T-helper 2 cell treated with Interferon-gamma antibody and Interleukin-4, amounts not matched to agents 5 μg/mL and 100 μg/mL, for 36 hours (primary cell): ENCODE data around the gene ERG28.
A peak's percentile ranks its signal among the peaks of the same experiment; 100 is the strongest.
"Not testable (repeated sequence)": the region's sequence is repeated elsewhere in the genome, so short reads cannot be mapped to it uniquely, and the experiment has no call there.

Experiments
- DNase-seq: peaks from one replicate; pipeline ENCODE4 v3.0.0; 2021; ENCODE audit warnings: low spot score
- H3K27ac Mint-ChIP-seq: one replicate; pipeline ENCODE4 v1.8.0; 2021; ENCODE audit warnings: mild to moderate bottlenecking, mixed read lengths
- H3K27me3 Mint-ChIP-seq: one replicate; pipeline ENCODE4 v1.8.0; 2021; ENCODE audit warnings: low read depth, mixed read lengths
- H3K36me3 Mint-ChIP-seq: one replicate; pipeline ENCODE4 v1.8.0; 2021; ENCODE audit warnings: low read depth, mixed read lengths
- H3K4me1 Mint-ChIP-seq: one replicate; pipeline ENCODE4 v1.8.0; 2021; ENCODE audit warnings: low read depth, mixed read lengths
- H3K4me3 Mint-ChIP-seq: one replicate; pipeline ENCODE4 v1.8.0; 2022; ENCODE audit warnings: mild to moderate bottlenecking, moderate library complexity, mixed read lengths
- H3K9me3 Mint-ChIP-seq: one replicate; pipeline ENCODE4 v1.8.0; 2021; ENCODE audit warnings: mixed read lengths

Gene ERG28, protein sequence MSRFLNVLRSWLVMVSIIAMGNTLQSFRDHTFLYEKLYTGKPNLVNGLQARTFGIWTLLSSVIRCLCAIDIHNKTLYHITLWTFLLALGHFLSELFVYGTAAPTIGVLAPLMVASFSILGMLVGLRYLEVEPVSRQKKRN

GRCh38 chr14:75660630-75661498 is at the start of gene ERG28, which contains the start of gene TTLL5:
Gene ERG28, minus strand, starts transcription at chr14:75660876. Its CDS starts 3,374 bp downstream, at chr14:75657502.
Gene TTLL5, plus strand, starts transcription at chr14:75661246. Its CDS starts 1,904 bp downstream, at chr14:75663150.
- Mint-ChIP-seq H3K27ac (peak within 1 kb of the TSS; percentile 95), H3K27me3 (no peaks in the 10 kb centered on the region), H3K9me3 (no peaks in the 10 kb centered on the region), H3K36me3 (peaks cover 7% of the 10 kb centered on the region), H3K4me3 (peak within 1 kb of the TSS; percentile 96), H3K4me1 (peaks cover 22% of the 10 kb centered on the region)
- DNase-seq = peak; percentile 97

GRCh38 chr14:75709207-75709812 is 48.6 kb upstream of the ERG28 start:
- Mint-ChIP-seq H3K27me3 (no peaks in the 10 kb centered on the region), H3K4me3 (no peak overlapping the region), H3K9me3 (no peaks in the 10 kb centered on the region), H3K27ac (no peak overlapping the region), H3K36me3 (peaks cover 3% of the 10 kb centered on the region), H3K4me1 (no peaks in the 10 kb centered on the region)
- DNase-seq = peak; percentile 26

- Mint-ChIP-seq H3K27me3 (no peaks in the 10 kb centered on the region), H3K27ac (no peak overlapping the region), H3K4me3 (no peak overlapping the region), H3K4me1 (no peaks in the 10 kb centered on the region), H3K36me3 (peaks cover 7% of the 10 kb centered on the region), H3K9me3 (no peaks in the 10 kb centered on the region)
- no peak for DNase-seq
Observed at GRCh38 chr14:75705014-75705413, 44.3 kb upstream of the ERG28 start.

DNA sequence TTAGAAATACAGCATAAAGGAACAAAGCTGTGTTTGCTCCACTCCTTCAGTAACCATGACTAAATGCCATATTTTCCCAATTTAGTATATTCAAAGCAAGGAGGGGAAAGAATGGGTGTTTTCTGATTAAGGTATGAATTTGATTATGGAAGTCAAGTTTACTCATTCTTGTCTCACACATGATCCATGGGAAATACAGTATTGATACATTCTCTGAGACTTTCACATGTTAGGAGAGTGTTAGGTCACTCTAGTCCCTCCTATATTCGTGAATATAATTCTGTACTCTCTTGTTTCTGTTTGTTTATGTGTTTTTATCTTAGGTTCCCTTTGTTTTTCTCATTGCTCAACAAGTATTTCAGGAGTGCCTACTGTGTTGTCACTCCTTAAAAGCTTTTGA is 42.8 kb upstream of the ERG28 start:
- H3K9me3 Mint-ChIP-seq = no peaks in the 10 kb centered on the region
- H3K4me1 Mint-ChIP-seq = no peaks in the 10 kb centered on the region
- H3K27me3 Mint-ChIP-seq = no peaks in the 10 kb centered on the region
- H3K27ac Mint-ChIP-seq = no peak overlapping the region
- DNase-seq = no peak
- no peak overlapping the region for H3K4me3 Mint-ChIP-seq
- H3K36me3 Mint-ChIP-seq = peaks cover 7% of the 10 kb centered on the region

GRCh38 chr14:75702616-75703261 is 42.1 kb upstream of the ERG28 start:
- no peaks in the 10 kb centered on the region for H3K4me1 Mint-ChIP-seq
- no peaks in the 10 kb centered on the region for H3K9me3 Mint-ChIP-seq
- H3K27ac Mint-ChIP-seq = no peak overlapping the region
- DNase-seq = no peak
- H3K36me3 Mint-ChIP-seq = peaks cover 7% of the 10 kb centered on the region
- H3K27me3 Mint-ChIP-seq = no peaks in the 10 kb centered on the region
- H3K4me3 Mint-ChIP-seq = no peak overlapping the region

DNA sequence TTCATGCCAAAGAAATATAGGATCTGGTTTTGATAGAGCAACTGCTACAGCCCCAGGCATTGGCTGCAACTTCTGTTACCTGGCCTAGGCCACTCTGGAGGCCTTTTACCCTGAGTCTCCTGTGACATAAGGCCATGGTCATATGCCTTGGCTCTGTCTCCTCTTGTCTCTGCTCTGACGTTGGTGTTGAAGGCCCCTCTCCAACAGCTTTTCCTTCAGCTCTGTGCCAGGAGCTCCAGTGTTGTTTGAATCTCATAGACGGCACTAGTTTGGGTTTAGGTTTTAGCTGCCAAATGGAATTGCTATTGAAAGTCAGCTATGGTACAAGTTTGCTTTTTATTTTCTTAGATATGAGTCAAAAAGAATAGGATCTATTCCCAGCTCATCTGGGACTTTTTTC is 41.4 kb upstream of the ERG28 start:
- H3K9me3 Mint-ChIP-seq = no peaks in the 10 kb centered on the region
- peaks cover 7% of the 10 kb centered on the region for H3K36me3 Mint-ChIP-seq
- no peaks in the 10 kb centered on the region for H3K27me3 Mint-ChIP-seq
- no peak overlapping the region for H3K4me3 Mint-ChIP-seq
- no peak overlapping the region for H3K27ac Mint-ChIP-seq
- no peaks in the 10 kb centered on the region for H3K4me1 Mint-ChIP-seq
- no peak for DNase-seq

DNA sequence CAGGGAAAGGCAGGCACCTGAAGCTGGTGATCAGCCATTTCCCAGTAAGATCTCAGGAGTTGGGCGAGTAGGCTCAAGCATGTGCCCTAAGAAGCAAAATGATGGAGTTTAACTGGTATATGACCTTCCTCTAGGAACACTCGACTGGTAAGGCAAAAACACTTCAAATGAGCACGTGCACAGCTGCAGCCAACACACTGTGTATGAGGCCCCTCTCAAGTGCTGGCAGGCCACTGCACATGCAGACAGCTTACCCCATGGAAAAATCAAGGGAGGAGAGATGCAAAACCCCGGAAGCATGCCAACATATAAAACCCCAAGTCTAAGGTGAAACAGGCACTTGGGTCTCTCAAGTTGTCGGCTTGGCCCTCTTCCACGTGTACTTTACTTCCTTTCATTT is 39.6 kb upstream of the ERG28 start:
- Mint-ChIP-seq H3K27me3 (no peaks in the 10 kb centered on the region), H3K4me3 (no peak overlapping the region), H3K9me3 (no peaks in the 10 kb centered on the region), H3K4me1 (no peaks in the 10 kb centered on the region), H3K36me3 (peaks cover 15% of the 10 kb centered on the region), H3K27ac (no peak overlapping the region)
- no peak for DNase-seq

DNA sequence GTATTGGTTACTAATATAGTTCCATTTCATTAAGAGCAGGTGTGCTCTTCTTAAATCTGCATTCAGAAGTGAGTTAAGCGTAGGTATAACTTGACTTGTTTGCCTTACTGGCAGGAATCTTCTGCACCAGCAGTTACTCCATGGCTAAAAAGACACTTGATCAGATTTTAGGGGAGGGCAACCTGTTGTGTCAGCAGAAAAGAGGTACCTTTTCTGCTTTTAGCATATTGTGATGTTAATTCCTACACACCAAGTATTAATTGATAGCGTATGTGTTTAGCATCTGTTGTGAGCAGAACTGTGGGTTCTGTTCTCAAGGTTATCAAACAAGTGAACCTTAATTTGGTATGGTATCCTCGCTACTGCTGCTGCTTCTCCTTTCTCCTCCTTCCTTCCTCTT is 38.7 kb upstream of the ERG28 start:
- Mint-ChIP-seq H3K4me1 (no peaks in the 10 kb centered on the region), H3K9me3 (peaks cover 3% of the 10 kb centered on the region), H3K27ac (peak overlapping the region; percentile 27), H3K27me3 (no peaks in the 10 kb centered on the region), H3K4me3 (no peak overlapping the region), H3K36me3 (peaks cover 22% of the 10 kb centered on the region)
- DNase-seq = no peak

DNA sequence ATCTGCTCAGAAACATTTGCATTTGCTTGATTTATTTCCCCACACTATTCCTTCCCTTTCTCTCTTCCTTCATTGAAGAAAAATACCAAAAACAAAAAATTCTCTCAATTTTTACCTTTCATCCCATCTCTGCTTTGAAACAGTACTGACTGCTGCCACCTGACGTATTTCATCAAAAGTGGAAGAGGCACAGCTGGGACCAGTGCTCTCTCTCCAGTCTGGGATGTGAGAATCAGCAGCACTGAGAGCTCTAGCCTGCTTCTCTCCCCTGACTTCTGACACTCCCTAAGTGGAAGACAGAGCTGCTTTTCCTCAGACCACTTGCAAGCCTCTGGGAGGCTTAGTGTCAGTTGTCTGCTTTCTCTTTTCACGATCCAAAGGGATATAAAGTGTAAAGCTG is 37.2 kb upstream of the ERG28 start:
- Mint-ChIP-seq H3K4me3 (no peak overlapping the region), H3K4me1 (no peaks in the 10 kb centered on the region), H3K27me3 (no peaks in the 10 kb centered on the region), H3K9me3 (peaks cover 3% of the 10 kb centered on the region), H3K27ac (no peak overlapping the region), H3K36me3 (peaks cover 30% of the 10 kb centered on the region)
- no peak for DNase-seq

- DNase-seq = no peak
- no peak overlapping the region for H3K4me3 Mint-ChIP-seq
Observed at GRCh38 chr14:75697386-75697785, 36.7 kb upstream of the ERG28 start.

DNA sequence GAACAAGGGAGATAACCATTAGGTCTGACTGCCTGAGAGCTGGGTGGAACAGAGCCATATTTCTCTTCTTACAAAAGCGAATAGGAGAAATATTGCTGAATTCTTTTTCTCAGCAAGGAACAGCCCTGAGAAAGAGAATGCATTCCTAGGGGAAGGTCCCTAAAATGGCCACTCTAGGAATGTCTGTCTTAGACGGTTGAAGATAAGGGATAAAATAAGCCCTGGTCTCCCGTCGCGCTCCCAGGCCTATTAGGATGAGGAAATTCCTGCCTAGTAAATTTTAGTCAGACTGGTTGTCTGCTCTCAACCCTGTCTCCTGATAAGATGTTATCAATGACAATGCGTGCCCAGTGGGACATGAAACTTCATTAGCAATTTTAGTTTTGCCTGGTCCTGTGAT is 34.3 kb upstream of the ERG28 start:
- not testable (repeated sequence) for H3K4me3 Mint-ChIP-seq, H3K4me1 Mint-ChIP-seq, H3K27me3 Mint-ChIP-seq, H3K27ac Mint-ChIP-seq, DNase-seq, H3K9me3 Mint-ChIP-seq
- peaks cover 38% of the 10 kb centered on the region for H3K36me3 Mint-ChIP-seq

More at GRCh38 chr14:75697386-75697785, 36.7 kb upstream of the ERG28 start:
- Mint-ChIP-seq H3K4me1 (no peaks in the 10 kb centered on the region), H3K36me3 (peaks cover 35% of the 10 kb centered on the region), H3K27ac (no peak overlapping the region), H3K27me3 (no peaks in the 10 kb centered on the region), H3K9me3 (peaks cover 3% of the 10 kb centered on the region)

GRCh38 chr14:75690010-75690409 is 29.3 kb upstream of the ERG28 start:
- Mint-ChIP-seq H3K27ac (no peak overlapping the region), H3K36me3 (peaks cover 28% of the 10 kb centered on the region), H3K9me3 (peaks cover 3% of the 10 kb centered on the region), H3K4me1 (no peaks in the 10 kb centered on the region), H3K4me3 (no peak overlapping the region), H3K27me3 (no peaks in the 10 kb centered on the region)
- no peak for DNase-seq

DNA sequence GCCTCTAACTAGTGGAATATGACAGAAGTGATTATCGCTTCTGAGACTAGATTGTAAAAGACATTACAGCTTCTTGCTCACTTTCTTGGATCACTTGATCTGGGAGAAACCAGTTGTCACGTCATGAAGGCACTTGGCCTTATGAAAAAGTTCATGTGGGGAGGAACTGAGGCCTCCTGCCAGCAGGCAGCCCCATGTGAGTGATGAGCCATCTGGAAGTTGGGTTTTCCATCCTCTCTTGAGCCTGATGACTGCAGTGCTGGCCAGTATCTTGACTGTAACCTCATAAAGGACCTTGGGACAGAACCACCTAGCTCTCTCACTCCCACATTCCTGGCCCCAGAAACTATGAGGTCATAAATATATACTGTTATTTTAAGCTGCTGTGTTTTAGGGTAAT is 28.3 kb upstream of the ERG28 start:
- Mint-ChIP-seq H3K4me3 (no peak overlapping the region), H3K27me3 (no peaks in the 10 kb centered on the region), H3K36me3 (peaks cover 30% of the 10 kb centered on the region), H3K27ac (no peak overlapping the region), H3K9me3 (no peaks in the 10 kb centered on the region), H3K4me1 (no peaks in the 10 kb centered on the region)
- no peak for DNase-seq

DNA sequence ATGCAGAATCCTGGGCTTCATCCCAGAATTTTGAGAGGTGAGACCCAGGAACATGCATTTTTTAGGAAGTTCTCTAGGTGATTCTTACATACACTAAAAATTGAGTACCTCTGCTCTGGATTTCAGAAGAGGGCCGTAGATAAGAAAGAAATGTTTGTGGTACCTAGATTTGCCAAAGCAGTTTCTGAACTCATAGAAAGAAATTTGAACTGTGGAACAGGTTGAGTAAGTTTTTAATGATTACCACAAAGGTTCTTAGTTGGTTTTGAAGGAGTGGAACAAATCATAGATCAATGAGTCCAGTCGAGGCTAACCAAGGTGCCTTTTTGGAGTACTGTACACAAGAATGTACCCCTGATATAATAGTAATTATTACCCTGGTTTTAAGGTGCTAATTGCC is 25.2 kb upstream of the ERG28 start:
- DNase-seq = no peak
- H3K27ac Mint-ChIP-seq = no peak overlapping the region
- H3K4me1 Mint-ChIP-seq = no peaks in the 10 kb centered on the region
- H3K36me3 Mint-ChIP-seq = peaks cover 29% of the 10 kb centered on the region
- no peaks in the 10 kb centered on the region for H3K27me3 Mint-ChIP-seq
- H3K9me3 Mint-ChIP-seq = no peaks in the 10 kb centered on the region
- H3K4me3 Mint-ChIP-seq = no peak overlapping the region
